Suprapubic skin (tissue), 2 donors: ENCODE measurements around the gene EIF4EBP2.

Source experiments
- EP300 ChIP-seq: sonication (generic); formaldehyde crosslinking; IDR thresholded peaks from one replicate; pipeline ENCODE4 v1.6.1; 2017; ENCODE audit warnings: antibody characterized with exemption
- POLR2A ChIP-seq, 2 donors: fragments of 450-650 bp; IDR thresholded peaks; one replicate each; pipeline ENCODE4 v1.6.1; 2017; ENCODE audit warnings: antibody characterized with exemption in 2 of 2, mild to moderate bottlenecking in 2 of 2, moderate library complexity in 2 of 2

- TF ChIP-seq EP300 = no peak
- no peak for TF ChIP-seq POLR2A (IDR thresholded peaks at IDR 0.05)
Observed at GRCh38 chr10:70354556-70354955, 49.4 kb upstream of the EIF4EBP2 start.
